Large intestine (tissue), 1 donor: ENCODE results near the gene ABO. TPM values are rescaled to one million over a fixed set of nuclear protein-coding genes. Genes with fewer than 3 reads are reported as not detected.

Experiments
- polyA plus RNA-seq: library from polyadenylated mRNA; unstranded; fragments of 120-200 nt; gene quantifications from one replicate; pipeline ENCODE4 v1.2.1, GENCODE V29; 2013

Gene ABO
- polyA plus RNA-seq, 1 donor = 19.6 TPM

Other genes with a start within 250 kb of the ABO start
- 54.8 TPM for gene GTF3C5, start 244.2 kb downstream of the ABO start, polyA plus RNA-seq
- gene CEL, start 213.2 kb downstream of the ABO start, polyA plus RNA-seq = 268 TPM
- gene RALGDS, start 154.0 kb downstream of the ABO start, polyA plus RNA-seq = 43.8 TPM
- 8.7 TPM for gene GBGT1, start 111.3 kb downstream of the ABO start, polyA plus RNA-seq
- not detected for gene OBP2B, start 66.0 kb downstream of the ABO start, polyA plus RNA-seq
- 41.8 TPM for gene SURF6, start 61.0 kb upstream of the ABO start, polyA plus RNA-seq
- 20.2 TPM for gene MED22, start 72.9 kb upstream of the ABO start, polyA plus RNA-seq
- 2,688 TPM for gene RPL7A, start 73.0 kb upstream of the ABO start, polyA plus RNA-seq
- gene SURF1, start 81.3 kb upstream of the ABO start, polyA plus RNA-seq = 32.5 TPM
- 16.3 TPM for gene SURF2, start 81.3 kb upstream of the ABO start, polyA plus RNA-seq
- gene SURF4, start 100.9 kb upstream of the ABO start, polyA plus RNA-seq = 232 TPM
- gene STKLD1, start 101.2 kb upstream of the ABO start, polyA plus RNA-seq = 2.4 TPM
- 23.6 TPM for gene REXO4, start 142.8 kb upstream of the ABO start, polyA plus RNA-seq
- 10.4 TPM for gene ADAMTS13, start 147.2 kb upstream of the ABO start, polyA plus RNA-seq
- 27.3 TPM for gene CACFD1, start 184.8 kb upstream of the ABO start, polyA plus RNA-seq
- gene SLC2A6, start 203.9 kb upstream of the ABO start, polyA plus RNA-seq = 1.7 TPM
- 0.13 TPM for gene MYMK, start 249.8 kb upstream of the ABO start, polyA plus RNA-seq